Smooth muscle cell (in vitro differentiated cells): Measurements from ENCODE around the gene SUMO4. TPM values are rescaled to one million over a fixed set of nuclear protein-coding genes. Genes with fewer than 3 reads are reported as not detected.

ENCODE experiments used
- DNase-seq: peaks from one replicate; lab custom pipeline; 2025; ENCODE audit not compliant: unreplicated experiment; lab: John Stamatoyannopoulos, UW
- H2AFZ ChIP-seq: fragments of 200-600 bp; sonication (generic); 2 replicates; pipeline ENCODE4 v1.6.0; 2016; ENCODE audit warnings: antibody characterized with exemption, low read depth, mild to moderate bottlenecking
- H3F3A ChIP-seq: fragments of 200-600 bp; sonication (generic); 2 replicates; pipeline ENCODE4 v1.6.0; 2017; ENCODE audit warnings: antibody characterized with exemption, low read depth
- H3K27ac ChIP-seq: fragments of 200-600 bp; sonication (generic); 2 replicates; pipeline ENCODE4 v1.5.1; 2016; ENCODE audit warnings: low read depth, mild to moderate bottlenecking
- H3K27me3 ChIP-seq: fragments of 200-600 bp; sonication (generic); 2 replicates; pipeline ENCODE4 v1.6.1; 2016; ENCODE audit warnings: low read depth, mild to moderate bottlenecking
- H3K36me3 ChIP-seq: fragments of 200-600 bp; sonication (generic); 2 replicates; pipeline ENCODE4 v1.5.1; 2016; ENCODE audit warnings: low read depth
- H3K4me1 ChIP-seq: fragments of 200-600 bp; sonication (generic); 2 replicates; pipeline ENCODE4 v1.5.1; 2016; ENCODE audit warnings: low read depth
- H3K4me2 ChIP-seq: fragments of 200-600 bp; sonication (generic); 2 replicates; pipeline ENCODE4 v1.6.0; 2016; ENCODE audit warnings: mild to moderate bottlenecking
- H3K4me3 ChIP-seq: fragments of 200-600 bp; sonication (generic); 2 replicates; pipeline ENCODE4 v1.5.1; 2016; ENCODE audit warnings: mild to moderate bottlenecking
- H3K79me2 ChIP-seq: fragments of 200-600 bp; sonication (generic); 2 replicates; pipeline ENCODE4 v1.6.0; 2016; ENCODE audit warnings: low read depth, mild to moderate bottlenecking
- H3K9ac ChIP-seq: fragments of 200-600 bp; sonication (generic); 2 replicates; pipeline ENCODE4 v1.6.0; 2016; ENCODE audit warnings: low read depth
- H3K9me3 ChIP-seq: fragments of 200-600 bp; sonication (generic); replicated peaks from 2 replicates; pipeline ENCODE4 v1.5.1; 2016; ENCODE audit warnings: low read depth
- H4K20me1 ChIP-seq: fragments of 200-600 bp; sonication (generic); 2 replicates; pipeline ENCODE4 v1.6.0; 2016; ENCODE audit warnings: low read depth
- CTCF ChIP-seq: fragments of 200-600 bp; sonication (generic); IDR thresholded peaks from 2 replicates; pipeline ENCODE4 v1.5.1; 2017; ENCODE audit warnings: borderline replicate concordance, mild to moderate bottlenecking, antibody characterized with exemption; ENCODE audit not compliant: insufficient read depth, poor library complexity, severe bottlenecking
- WGBS: methylation state at CpG from one replicate; pipeline ENCODE4 v1.1.7; 2016; ENCODE audit warnings: low lambda C conversion rate; 5-methylcytosine and 5-hydroxymethylcytosine counted together
- polyA plus RNA-seq: library from polyadenylated mRNA; unstranded; fragments of >200 nt; fragmentation: Nextera tagmentation; extraction: Ambion mirVana; gene quantifications from 2 replicates; pipeline ENCODE4 v1.2.1, GENCODE V29; 2016
- total RNA-seq: library from RNA; depleted of rRNA; stranded (reverse); fragments of >200 nt; gene quantifications from 2 replicates; pipeline ENCODE4 v1.2.3, GENCODE V29; 2014

The SUMO4 gene
- total and polyA plus RNA-seq, 2 experiments from 2014 or later, result 0.15 to 1.4 TPM

- Histone ChIP-seq H3K27me3 (no peaks in the 10 kb centered on the region), H4K20me1 (peaks cover 100% of the 10 kb centered on the region), H3K9me3 (no peaks in the 10 kb centered on the region), H3K36me3 (no peaks in the 10 kb centered on the region), H3F3A (peaks cover 3% of the 10 kb centered on the region), H3K4me3 (no peak overlapping the region), H3K79me2 (peaks cover 100% of the 10 kb centered on the region), H3K27ac (peak overlapping the region; percentile 64), H3K4me2 (peak overlapping the region; percentile 52), H3K4me1 (peaks cover 30% of the 10 kb centered on the region), H3K9ac (no peak overlapping the region), H2AFZ (no peak overlapping the region)
- no peak for TF ChIP-seq CTCF
- no peak for DNase-seq
- WGBS, result 75% methylated on average over 1 of the region's 1 CpG
These were observed 36.9 kb upstream of the SUMO4 start for GRCh38 chr6:149363154-149363553.

- no peak overlapping the region for H3K4me3 ChIP-seq
- 39% methylated on average over 2 of the region's 2 CpGs for WGBS
- no peaks in the 10 kb centered on the region for H3K27me3 ChIP-seq
- H3K4me2 ChIP-seq, result peak overlapping the region; percentile 40
- no peaks in the 10 kb centered on the region for H3K36me3 ChIP-seq
- no peak for DNase-seq
- H3K79me2 ChIP-seq, result peaks cover 100% of the 10 kb centered on the region
- H2AFZ ChIP-seq, result no peak overlapping the region
- H3F3A ChIP-seq, result peaks cover 3% of the 10 kb centered on the region
- H3K27ac ChIP-seq, result no peak overlapping the region
- no peak for TF ChIP-seq CTCF
- H3K4me1 ChIP-seq, result peaks cover 30% of the 10 kb centered on the region
- H3K9ac ChIP-seq, result no peak overlapping the region
- no peaks in the 10 kb centered on the region for H3K9me3 ChIP-seq
- H4K20me1 ChIP-seq, result peaks cover 100% of the 10 kb centered on the region
These were observed 35.5 kb upstream of the SUMO4 start for GRCh38 chr6:149364557-149364956.

- H3K27me3 ChIP-seq, result no peaks in the 10 kb centered on the region
- peaks cover 100% of the 10 kb centered on the region for H3K79me2 ChIP-seq
- H3F3A ChIP-seq, result peaks cover 3% of the 10 kb centered on the region
- DNase-seq, result no peak
- no peak overlapping the region for H3K9ac ChIP-seq
- peaks cover 30% of the 10 kb centered on the region for H3K4me1 ChIP-seq
- H3K9me3 ChIP-seq, result no peaks in the 10 kb centered on the region
- peak overlapping the region; percentile 1 for H3K27ac ChIP-seq
- peaks cover 100% of the 10 kb centered on the region for H4K20me1 ChIP-seq
- H3K4me3 ChIP-seq, result no peak overlapping the region
- peaks cover 5% of the 10 kb centered on the region for H3K36me3 ChIP-seq
- no peak for TF ChIP-seq CTCF
- H3K4me2 ChIP-seq, result peak overlapping the region; percentile 54
- no peak overlapping the region for H2AFZ ChIP-seq
These were observed 34.9 kb upstream of the SUMO4 start for GRCh38 chr6:149365197-149365596.

- Histone ChIP-seq H3K27me3 (no peaks in the 10 kb centered on the region), H3K36me3 (peaks cover 5% of the 10 kb centered on the region), H3K4me3 (no peak overlapping the region), H3K27ac (peak overlapping the region; percentile 29), H3K9me3 (no peaks in the 10 kb centered on the region), H3K9ac (no peak overlapping the region), H3K4me2 (peak overlapping the region; percentile 54), H4K20me1 (peaks cover 100% of the 10 kb centered on the region), H3F3A (no peaks in the 10 kb centered on the region), H2AFZ (no peak overlapping the region), H3K4me1 (peaks cover 30% of the 10 kb centered on the region), H3K79me2 (peaks cover 100% of the 10 kb centered on the region)
- WGBS, result 74% methylated on average over 4 of the region's 4 CpGs
- no peak for DNase-seq
- TF ChIP-seq CTCF, result no peak
These were observed 33.7 kb upstream of the SUMO4 start for GRCh38 chr6:149366267-149366921.
